Neural progenitor cell (in vitro differentiated cells): ENCODE results near the gene CTIF.

Source experiments
- CTCF ChIP-seq: fragments of 200-600 bp; sonication (generic); IDR thresholded peaks from 2 replicates; pipeline ENCODE4 v1.5.1; 2017; ENCODE audit warnings: antibody characterized with exemption, mild to moderate bottlenecking
- EZH2phosphoT487 ChIP-seq: fragments of 200-600 bp; sonication (generic); IDR thresholded peaks from 2 replicates; pipeline ENCODE4 v1.6.1; 2017; ENCODE audit warnings: antibody characterized with exemption

- no peak for TF ChIP-seq CTCF
- no peak for TF ChIP-seq EZH2phosphoT487
Measured at GRCh38 chr18:48833701-48834412, 295.0 kb downstream of the CTIF start.
